Esophagus muscularis mucosa (tissue), 3 donors: ENCODE results near the gene CAST.

ENCODE experiments used
- POLR2AphosphoS5 ChIP-seq, 2 donors: sonication (generic); formaldehyde crosslinking; IDR thresholded peaks; one replicate each; pipeline ENCODE4 v1.6.1; 2017; ENCODE audit warnings: antibody characterized with exemption in 2 of 2
- TF ChIP-seq, protein P1 (sequence below), 3 experiments: fragments of 200-600 bp in 2 of 3; fragments of 450-650 bp in 1 of 3; sonication (generic) in 2 of 3; IDR thresholded peaks; one replicate each; pipeline ENCODE4 v1.5.1; 2017 to 2019; ENCODE audit warnings: antibody characterized with exemption in 3 of 3, mild to moderate bottlenecking in 2 of 3, moderate library complexity in 1 of 3

DNA sequence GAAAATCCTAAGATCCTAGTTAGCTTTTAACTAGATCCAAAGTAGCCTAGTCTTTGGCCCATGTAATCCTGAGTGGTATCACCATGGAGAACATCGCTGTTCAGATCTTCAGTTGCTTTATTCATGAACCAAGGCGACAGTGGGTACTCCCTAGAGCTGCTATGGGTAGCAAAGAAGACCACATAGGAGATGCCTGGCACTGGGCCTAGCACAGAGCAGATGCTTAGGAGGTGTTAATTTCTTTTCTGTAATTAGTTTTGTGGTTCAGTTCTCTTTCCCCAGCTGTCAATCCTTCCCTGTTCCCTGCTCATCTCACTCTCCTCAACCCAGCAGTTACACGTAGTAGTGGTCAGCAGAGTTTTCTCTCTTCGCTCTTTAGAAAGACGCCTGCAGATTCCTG is 9.3 kb downstream of the CAST start:
- TF ChIP-seq, protein P1, sequence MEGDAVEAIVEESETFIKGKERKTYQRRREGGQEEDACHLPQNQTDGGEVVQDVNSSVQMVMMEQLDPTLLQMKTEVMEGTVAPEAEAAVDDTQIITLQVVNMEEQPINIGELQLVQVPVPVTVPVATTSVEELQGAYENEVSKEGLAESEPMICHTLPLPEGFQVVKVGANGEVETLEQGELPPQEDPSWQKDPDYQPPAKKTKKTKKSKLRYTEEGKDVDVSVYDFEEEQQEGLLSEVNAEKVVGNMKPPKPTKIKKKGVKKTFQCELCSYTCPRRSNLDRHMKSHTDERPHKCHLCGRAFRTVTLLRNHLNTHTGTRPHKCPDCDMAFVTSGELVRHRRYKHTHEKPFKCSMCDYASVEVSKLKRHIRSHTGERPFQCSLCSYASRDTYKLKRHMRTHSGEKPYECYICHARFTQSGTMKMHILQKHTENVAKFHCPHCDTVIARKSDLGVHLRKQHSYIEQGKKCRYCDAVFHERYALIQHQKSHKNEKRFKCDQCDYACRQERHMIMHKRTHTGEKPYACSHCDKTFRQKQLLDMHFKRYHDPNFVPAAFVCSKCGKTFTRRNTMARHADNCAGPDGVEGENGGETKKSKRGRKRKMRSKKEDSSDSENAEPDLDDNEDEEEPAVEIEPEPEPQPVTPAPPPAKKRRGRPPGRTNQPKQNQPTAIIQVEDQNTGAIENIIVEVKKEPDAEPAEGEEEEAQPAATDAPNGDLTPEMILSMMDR (IDR thresholded peaks at IDR 0.05), result no peak
- no peak for TF ChIP-seq POLR2AphosphoS5 (IDR thresholded peaks at IDR 0.05)
